ENCODE data around the gene ST3GAL3. TPM values are rescaled to one million over a fixed set of nuclear protein-coding genes. Genes with fewer than 3 reads are reported as not detected.
A peak's percentile ranks its signal among the peaks of the same experiment; 100 is the strongest.
"Not testable (repeated sequence)": the region's sequence is repeated elsewhere in the genome, so short reads cannot be mapped to it uniquely, and the experiment has no call there.

Gene ST3GAL3
- total RNA-seq, 4 donors from 2014 or later = 4.1 to 47.2 (median 19.0) TPM

- Histone ChIP-seq H3K4me1 (no peaks in the 10 kb centered on the region), H3K27ac (no peak overlapping the region), H3K27me3 (no peaks in the 10 kb centered on the region), H3K9me3 (no peaks in the 10 kb centered on the region), H3K4me3 (no peak overlapping the region), H3K36me3 (no peaks in the 10 kb centered on the region)
- TF ChIP-seq POLR2A (IDR thresholded peaks at IDR 0.05) (no peak), CTCF (IDR thresholded peaks at IDR 0.05) (no peak)
- intact Hi-C loops (cut with DNase I; ENCODE audit: low total_unique reads) = no loop called here
- no peak for DNase-seq
Observed at GRCh38 chr1:43770111-43770510, 62.8 kb downstream of the ST3GAL3 start.

- no peak overlapping the region for H3K4me3 ChIP-seq
- intact Hi-C loops (cut with DNase I; ENCODE audit: low total_unique reads) = no loop called here
- TF ChIP-seq CTCF (IDR thresholded peaks at IDR 0.05) = no peak
- TF ChIP-seq POLR2A (IDR thresholded peaks at IDR 0.05) = no peak
- no peaks in the 10 kb centered on the region for H3K4me1 ChIP-seq
- H3K36me3 ChIP-seq = no peaks in the 10 kb centered on the region
- H3K27ac ChIP-seq = no peak overlapping the region
- no peak for DNase-seq
- H3K9me3 ChIP-seq = no peaks in the 10 kb centered on the region
- H3K27me3 ChIP-seq = no peaks in the 10 kb centered on the region
Observed at GRCh38 chr1:43772978-43773377, 65.6 kb downstream of the ST3GAL3 start.

- Histone ChIP-seq H3K4me1 (no peaks in the 10 kb centered on the region), H3K36me3 (no peaks in the 10 kb centered on the region), H3K4me3 (no peak overlapping the region), H3K27me3 (no peaks in the 10 kb centered on the region), H3K9me3 (no peaks in the 10 kb centered on the region), H3K27ac (no peak overlapping the region)
- no peak for TF ChIP-seq CTCF (IDR thresholded peaks at IDR 0.05)
- TF ChIP-seq POLR2A (IDR thresholded peaks at IDR 0.05) = no peak
- intact Hi-C loops (cut with DNase I; ENCODE audit: low total_unique reads) = no loop called here
- no peak for DNase-seq
Observed at GRCh38 chr1:43773821-43774220, 66.5 kb downstream of the ST3GAL3 start.

- H3K9me3 ChIP-seq = no peaks in the 10 kb centered on the region
- intact Hi-C loops (cut with DNase I; ENCODE audit: low total_unique reads) = no loop called here
- H3K36me3 ChIP-seq = no peaks in the 10 kb centered on the region
- peak in 1 of 2 donors; percentile 22 for DNase-seq
- TF ChIP-seq POLR2A (IDR thresholded peaks at IDR 0.05) (no peak), CTCF (IDR thresholded peaks at IDR 0.05) (no peak)
- H3K27ac ChIP-seq = no peak overlapping the region
- H3K27me3 ChIP-seq = no peaks in the 10 kb centered on the region
- H3K4me3 ChIP-seq = no peak overlapping the region
- no peaks in the 10 kb centered on the region for H3K4me1 ChIP-seq
Observed at GRCh38 chr1:43774359-43774758, 67.0 kb downstream of the ST3GAL3 start.

- intact Hi-C loops (cut with DNase I; ENCODE audit: low total_unique reads) = no loop called here
- H3K27ac ChIP-seq = no peak overlapping the region
- DNase-seq = no peak
- no peaks in the 10 kb centered on the region for H3K9me3 ChIP-seq
- no peaks in the 10 kb centered on the region for H3K36me3 ChIP-seq
- no peaks in the 10 kb centered on the region for H3K27me3 ChIP-seq
- no peaks in the 10 kb centered on the region for H3K4me1 ChIP-seq
- no peak overlapping the region for H3K4me3 ChIP-seq
- TF ChIP-seq POLR2A (IDR thresholded peaks at IDR 0.05) (no peak), CTCF (IDR thresholded peaks at IDR 0.05) (no peak)
Observed at GRCh38 chr1:43776043-43776761, 68.9 kb downstream of the ST3GAL3 start.

- DNase-seq; intact Hi-C loops (cut with DNase I; ENCODE audit: low total_unique reads); H3K27ac ChIP-seq; H3K36me3 ChIP-seq; H3K9me3 ChIP-seq; H3K4me3 ChIP-seq; H3K4me1 ChIP-seq; H3K27me3 ChIP-seq: not testable (repeated sequence)
Observed at GRCh38 chr1:43777916-43778315, 70.6 kb downstream of the ST3GAL3 start.

All from uterus (tissue), 4 donors.